Loucy (cell line): ENCODE results near the gene MOB3B.

Experiments
- CTCF ChIP-seq: fragments of 200-600 bp; sonication (generic); conservative IDR thresholded peaks from 2 replicates; pipeline ENCODE4 v1.5.1; 2014; ENCODE audit warnings: mild to moderate bottlenecking, antibody characterized with exemption, low read length
- EZH2phosphoT487 ChIP-seq: fragments of 200-600 bp; IDR thresholded peaks from 2 replicates; pipeline ENCODE4 v1.6.1; 2018; ENCODE audit warnings: antibody characterized with exemption, mild to moderate bottlenecking, moderate library complexity, borderline replicate concordance

DNA sequence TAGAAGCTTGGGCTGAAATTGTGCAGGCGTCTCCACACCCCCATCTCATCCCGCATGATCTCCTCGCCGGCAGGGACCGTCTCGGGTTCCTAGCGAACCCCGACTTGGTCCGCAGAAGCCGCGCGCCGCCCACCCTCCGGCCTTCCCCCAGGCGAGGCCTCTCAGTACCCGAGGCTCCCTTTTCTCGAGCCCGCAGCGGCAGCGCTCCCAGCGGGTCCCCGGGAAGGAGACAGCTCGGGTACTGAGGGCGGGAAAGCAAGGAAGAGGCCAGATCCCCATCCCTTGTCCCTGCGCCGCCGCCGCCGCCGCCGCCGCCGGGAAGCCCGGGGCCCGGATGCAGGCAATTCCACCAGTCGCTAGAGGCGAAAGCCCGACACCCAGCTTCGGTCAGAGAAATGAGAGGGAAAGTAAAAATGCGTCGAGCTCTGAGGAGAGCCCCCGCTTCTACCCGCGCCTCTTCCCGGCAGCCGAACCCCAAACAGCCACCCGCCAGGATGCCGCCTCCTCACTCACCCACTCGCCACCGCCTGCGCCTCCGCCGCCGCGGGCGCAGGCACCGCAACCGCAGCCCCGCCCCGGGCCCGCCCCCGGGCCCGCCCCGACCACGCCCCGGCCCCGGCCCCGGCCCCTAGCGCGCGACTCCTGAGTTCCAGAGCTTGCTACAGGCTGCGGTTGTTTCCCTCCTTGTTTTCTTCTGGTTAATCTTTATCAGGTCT is 43.5 kb upstream of the MOB3B start, which contains the start of gene C9orf72:
- TF ChIP-seq CTCF (no peak), EZH2phosphoT487 (no peak)
